ENCODE measurements around the gene CLPTM1L.

GRCh38 chr5:1383886-1384401 is 39.0 kb upstream of the CLPTM1L start:
- no peak for TF ChIP-seq CTCF (IDR thresholded peaks at IDR 0.05 in 2 of 3, conservative IDR thresholded peaks at IDR 0.05 in 1 of 3; ENCODE audit: insufficient read depth in 2 of 3, low read depth in 1 of 3, low read length in 3 of 3)
- no peak for TF ChIP-seq ZBTB26 (CRISPR knock-in tag; IDR thresholded peaks at IDR 0.05)
- TF ChIP-seq GABPA (tag; conservative IDR thresholded peaks at IDR 0.05; ENCODE audit: low read depth) = no peak
- TF ChIP-seq POLR2AphosphoS2 (IDR thresholded peaks at IDR 0.05; ENCODE audit: low read length) = no peak
- no peak for TF ChIP-seq ZBTB8A (IDR thresholded peaks at IDR 0.05; ENCODE audit: partially characterized antibody)
- no peak for TF ChIP-seq SMAD4 (CRISPR knock-in tag; conservative IDR thresholded peaks at IDR 0.05)
- no peak for TF ChIP-seq NCOA1 (IDR thresholded peaks at IDR 0.05; ENCODE audit: low read depth)
- TF ChIP-seq CEBPZ (IDR thresholded peaks at IDR 0.05; ENCODE audit: borderline replicate concordance, low read depth, low read length) = no peak
- TF ChIP-seq ELF4 (CRISPR knock-in tag; IDR thresholded peaks at IDR 0.05) = no peak
- TF ChIP-seq EZH2 (IDR thresholded peaks at IDR 0.05; ENCODE audit: borderline replicate concordance, low read depth, low read length) = no peak
- TF ChIP-seq ZNF212 (CRISPR knock-in tag; IDR thresholded peaks at IDR 0.05) = no peak

Data from K562 (cell line).